Left colon (tissue), 2 donors: ENCODE results near the gene CHD5. TPM values are rescaled to one million over a fixed set of nuclear protein-coding genes. Genes with fewer than 3 reads are reported as not detected.
"Not testable (repeated sequence)": the region's sequence is repeated elsewhere in the genome, so short reads cannot be mapped to it uniquely, and the experiment has no call there.

ENCODE experiments used
- ATAC-seq: fragments of 200-7000 bp; cut with Tn5 transposase; one replicate; pipeline ENCODE4 v1.9.1; 2020; ENCODE audit warnings: mild to moderate bottlenecking, moderate library complexity
- DNase-seq, 2 donors: peaks; one replicate each; pipeline ENCODE4 v3.0.0-alpha.2; 2020
- intact Hi-C, 2 donors: fragments of 100-400 bp; cut with DNase I in 1 of 2; cut with micrococcal nuclease in 1 of 2; formaldehyde crosslinking; loops; one replicate each; pipeline versions ENCODE4 v1.11.2 to v1.14.0; 2022; cut with DNase I, micrococcal nuclease
- total RNA-seq, 2 donors: library from RNA; stranded (reverse); fragmentation: NEBNext Ultra II Directional; extraction: Animal tissue kit (Norgen Biotek cat#: 25700); gene quantifications; one replicate each; pipeline ENCODE4 v1.2.1, GENCODE V29; 2021
- donor health status: DM: no; HTN: no; CAD: no.
- donor health status: DM: yes; HTN: yes; CAD: no.

The CHD5 gene
- total RNA-seq, 2 donors from 2014 or later = 0.18 to 0.20 TPM

- DNase-seq = no peak
- no peak for ATAC-seq
- intact Hi-C loops = no loop called here
Observed at GRCh38 chr1:6065093-6065858, 114.8 kb downstream of the CHD5 start.

- DNase-seq, intact Hi-C loops, ATAC-seq: not testable (repeated sequence)
Observed at GRCh38 chr1:6063532-6064053, 116.5 kb downstream of the CHD5 start.

GRCh38 chr1:6062670-6063069 lies 117.5 kb downstream of the CHD5 start:
- ATAC-seq (no peak), DNase-seq (no peak)
- intact Hi-C loops = no loop called here

- ATAC-seq (no peak), DNase-seq (no peak)
- intact Hi-C loops = no loop called here
Observed at GRCh38 chr1:6059866-6060265, 120.3 kb downstream of the CHD5 start.

GRCh38 chr1:6057170-6057845 lies 122.8 kb downstream of the CHD5 start:
- intact Hi-C loops = no loop called here
- DNase-seq (no peak), ATAC-seq (peak; percentile 55)

- ATAC-seq (no peak), DNase-seq (no peak)
- intact Hi-C loops = no loop called here
Observed at GRCh38 chr1:6056572-6056948, 123.6 kb downstream of the CHD5 start.

GRCh38 chr1:6054596-6054995 lies 125.5 kb downstream of the CHD5 start:
- DNase-seq (no peak), ATAC-seq (no peak)
- intact Hi-C loops = no loop called here

GRCh38 chr1:6053206-6053546 lies 126.9 kb downstream of the CHD5 start:
- intact Hi-C loops = no loop called here
- ATAC-seq = no peak
- no peak for DNase-seq

GRCh38 chr1:6052543-6053205 lies 127.4 kb downstream of the CHD5 start:
- intact Hi-C loops = no loop called here
- peak; percentile 69 for ATAC-seq
- peak; percentile 44 to 79 for DNase-seq

Other genes with a start within 250 kb of the CHD5 start
- gene NPHP4, start 187.9 kb downstream of the CHD5 start, total RNA-seq = 1 to 10 TPM; 7.6 to 8.5 TPM
- gene KCNAB2, start 134.4 kb downstream of the CHD5 start, total RNA-seq = 1 to 10 TPM; 4.2 to 7.5 TPM
- gene RPL22, start 19.3 kb upstream of the CHD5 start, total RNA-seq = 100 to 1,000 TPM; 297 to 352 TPM
- gene RNF207, start 25.8 kb upstream of the CHD5 start, total RNA-seq = 10 to 100 TPM; 40.8 to 65.3 TPM
- gene ICMT, start 55.6 kb upstream of the CHD5 start, total RNA-seq = 10 to 100 TPM; 59.6 to 69.7 TPM
- not detected for gene HES3, start 63.9 kb upstream of the CHD5 start, total RNA-seq
- gene GPR153, start 80.8 kb upstream of the CHD5 start, total RNA-seq = 10 to 100 TPM; 27.0 to 60.6 TPM
- 10 to 100 TPM; 50.4 to 58.0 TPM for gene ACOT7, start 213.4 kb upstream of the CHD5 start, total RNA-seq
- gene HES2, start 239.6 kb upstream of the CHD5 start, total RNA-seq = 10 to 100 TPM; 29.4 to 34.0 TPM
- 100 to 1,000 TPM; 100 to 152 TPM for gene ESPN, start 244.5 kb upstream of the CHD5 start, total RNA-seq